Colonic mucosa (tissue), 4 donors: Measurements from ENCODE around the gene MATN1. TPM values are rescaled to one million over a fixed set of nuclear protein-coding genes. Genes with fewer than 3 reads are reported as not detected.
A peak's percentile ranks its signal among the peaks of the same experiment; 100 is the strongest.

Experiments used
- DNase-seq: peaks from one replicate; pipeline ENCODE4 v3.0.0-alpha.2; 2020
- H3K27ac ChIP-seq: fragments of 200-600 bp; one replicate; pipeline ENCODE4 v1.8.0; 2021
- H3K27me3 ChIP-seq: fragments of 200-600 bp; one replicate; pipeline ENCODE4 v1.8.0; 2021
- H3K36me3 ChIP-seq: fragments of 200-600 bp; one replicate; pipeline ENCODE4 v1.8.0; 2021
- H3K4me1 ChIP-seq: fragments of 200-600 bp; one replicate; pipeline ENCODE4 v1.8.0; 2021; ENCODE audit warnings: mild to moderate bottlenecking
- H3K4me3 ChIP-seq: fragments of 200-600 bp; one replicate; pipeline ENCODE4 v1.8.0; 2021
- H3K9ac ChIP-seq, 2 donors: one replicate each; pipeline ENCODE4 v1.7.0; 2013; ENCODE audit warnings: control low read depth in 2 of 2, low read depth in 2 of 2, low read length in 2 of 2
- H3K9me3 ChIP-seq: fragments of 200-600 bp; one replicate; pipeline ENCODE4 v1.8.0; 2021
- intact Hi-C: fragments of 100-400 bp; cut with DNase I; formaldehyde crosslinking; loops from one replicate; pipeline ENCODE4 v1.14.1; 2022
- total RNA-seq, 2 donors: library from RNA; stranded (reverse); fragmentation: NEBNext Ultra II Directional in 1 of 2; extraction: Animal tissue kit (Norgen Biotek cat#: 25700) in 1 of 2; gene quantifications; one replicate each; pipeline ENCODE4 v1.2.1, GENCODE V29; 2021
- TF ChIP-seq, protein P1 (sequence below): fragments of 200-600 bp; IDR thresholded peaks from one replicate; pipeline ENCODE4 v1.8.0; 2022; ENCODE audit warnings: antibody characterized with exemption, mild to moderate bottlenecking
- donor health status: healthy.
- donor health status: DM: no; HTN: no; CAD: no.
- donor health status: DM: no; HTN: no; CAD: no.

MATN1 gene
- total RNA-seq, 2 donors from 2014 or later = not detected

DNA sequence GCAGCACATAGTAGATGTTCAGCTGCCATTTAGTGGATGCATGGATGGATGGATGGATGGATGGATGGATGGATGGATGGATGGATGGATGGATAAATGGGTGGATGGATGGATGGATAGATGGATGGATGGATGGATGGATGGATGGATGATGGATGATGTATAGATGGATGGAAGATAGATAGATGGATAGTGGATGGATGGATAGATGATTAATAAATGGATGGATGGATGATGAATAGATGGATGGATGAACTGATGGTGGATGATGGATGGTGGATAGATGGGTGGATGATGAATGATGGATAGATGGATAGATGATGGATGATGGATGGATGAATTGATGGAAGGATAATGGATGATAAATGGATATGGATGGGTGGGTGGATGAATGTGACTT, 20.6 kb downstream of the MATN1 start:
- no peak overlapping the region for H3K27ac ChIP-seq
- no peak overlapping the region for H3K4me3 ChIP-seq
- no peaks in the 10 kb centered on the region for H3K4me1 ChIP-seq
- no peaks in the 10 kb centered on the region for H3K27me3 ChIP-seq
- intact Hi-C loops = loop anchor here (10.0 kb wide), 1 partner anchor 998 kb away; no protein-coding TSS in a partner anchor
- H3K36me3 ChIP-seq = no peaks in the 10 kb centered on the region
- no peaks in the 10 kb centered on the region for H3K9me3 ChIP-seq
- TF ChIP-seq, protein P1, sequence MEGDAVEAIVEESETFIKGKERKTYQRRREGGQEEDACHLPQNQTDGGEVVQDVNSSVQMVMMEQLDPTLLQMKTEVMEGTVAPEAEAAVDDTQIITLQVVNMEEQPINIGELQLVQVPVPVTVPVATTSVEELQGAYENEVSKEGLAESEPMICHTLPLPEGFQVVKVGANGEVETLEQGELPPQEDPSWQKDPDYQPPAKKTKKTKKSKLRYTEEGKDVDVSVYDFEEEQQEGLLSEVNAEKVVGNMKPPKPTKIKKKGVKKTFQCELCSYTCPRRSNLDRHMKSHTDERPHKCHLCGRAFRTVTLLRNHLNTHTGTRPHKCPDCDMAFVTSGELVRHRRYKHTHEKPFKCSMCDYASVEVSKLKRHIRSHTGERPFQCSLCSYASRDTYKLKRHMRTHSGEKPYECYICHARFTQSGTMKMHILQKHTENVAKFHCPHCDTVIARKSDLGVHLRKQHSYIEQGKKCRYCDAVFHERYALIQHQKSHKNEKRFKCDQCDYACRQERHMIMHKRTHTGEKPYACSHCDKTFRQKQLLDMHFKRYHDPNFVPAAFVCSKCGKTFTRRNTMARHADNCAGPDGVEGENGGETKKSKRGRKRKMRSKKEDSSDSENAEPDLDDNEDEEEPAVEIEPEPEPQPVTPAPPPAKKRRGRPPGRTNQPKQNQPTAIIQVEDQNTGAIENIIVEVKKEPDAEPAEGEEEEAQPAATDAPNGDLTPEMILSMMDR = no peak
- no peak overlapping the region for H3K9ac ChIP-seq
- DNase-seq = no peak

DNA sequence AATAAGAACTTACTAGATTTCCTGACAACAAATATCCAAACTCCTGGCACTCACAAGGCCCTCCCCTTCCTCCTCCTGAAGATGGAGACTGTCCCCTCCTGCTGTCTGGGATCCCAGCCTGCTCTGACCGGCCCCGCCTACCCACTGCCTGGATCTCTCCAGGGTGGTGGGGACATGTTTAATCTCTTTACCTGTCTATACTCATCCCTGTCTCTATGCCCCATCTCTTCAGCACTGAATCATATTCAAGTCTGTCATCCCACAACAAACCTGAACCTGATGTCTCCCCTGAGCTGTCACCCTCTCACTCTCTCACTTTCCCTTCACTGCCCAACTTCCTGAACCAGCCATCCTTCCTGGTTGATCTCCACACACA, 22.1 kb downstream of the MATN1 start:
- TF ChIP-seq, protein P1 = no peak
- Histone ChIP-seq H3K9me3 (no peaks in the 10 kb centered on the region), H3K27ac (no peak overlapping the region), H3K4me3 (no peak overlapping the region), H3K27me3 (no peaks in the 10 kb centered on the region), H3K36me3 (no peaks in the 10 kb centered on the region), H3K4me1 (no peaks in the 10 kb centered on the region), H3K9ac (no peak overlapping the region)
- intact Hi-C loops = loop anchor here (10.0 kb wide), 1 partner anchor 996 kb away; no protein-coding TSS in a partner anchor
- no peak for DNase-seq

DNA sequence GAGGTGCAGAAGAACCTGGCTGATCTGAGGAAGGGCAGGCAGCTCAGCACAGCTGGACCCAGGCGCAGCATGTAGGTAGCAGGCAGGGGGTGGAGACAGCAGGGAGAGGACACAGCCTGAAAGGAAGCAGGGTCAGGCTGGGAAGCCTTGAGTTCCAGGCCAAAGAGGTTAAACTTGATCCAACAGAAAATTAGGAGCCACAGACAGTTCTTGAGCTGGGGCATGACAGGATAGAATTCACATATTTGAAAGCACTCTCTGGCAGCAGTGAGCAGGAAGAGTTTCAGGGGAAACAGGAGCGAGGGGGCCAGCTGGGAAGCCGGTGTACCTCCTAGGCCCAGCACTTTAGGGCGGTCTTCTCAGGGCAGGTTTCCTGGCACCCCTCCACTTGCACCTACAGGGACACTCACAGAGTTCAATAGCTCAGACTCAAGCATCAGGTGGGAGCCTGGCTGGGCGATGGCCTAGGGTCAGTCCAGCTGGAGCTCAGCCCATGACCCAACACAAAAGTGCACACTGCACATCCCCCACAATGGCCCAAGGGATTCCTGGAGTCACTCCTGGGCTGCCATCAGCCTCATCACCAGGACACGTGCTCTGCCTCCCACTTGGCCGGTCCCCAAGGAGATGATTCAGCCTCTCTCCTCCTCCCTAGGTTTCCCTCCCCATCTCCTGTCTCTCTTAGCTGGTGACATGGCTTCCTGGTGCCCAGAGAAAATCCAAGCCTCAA, 22.7 kb downstream of the MATN1 start:
- intact Hi-C loops = loop anchor here (10.0 kb wide), 1 partner anchor 996 kb away; no protein-coding TSS in a partner anchor
- DNase-seq = peak; percentile 39

DNA sequence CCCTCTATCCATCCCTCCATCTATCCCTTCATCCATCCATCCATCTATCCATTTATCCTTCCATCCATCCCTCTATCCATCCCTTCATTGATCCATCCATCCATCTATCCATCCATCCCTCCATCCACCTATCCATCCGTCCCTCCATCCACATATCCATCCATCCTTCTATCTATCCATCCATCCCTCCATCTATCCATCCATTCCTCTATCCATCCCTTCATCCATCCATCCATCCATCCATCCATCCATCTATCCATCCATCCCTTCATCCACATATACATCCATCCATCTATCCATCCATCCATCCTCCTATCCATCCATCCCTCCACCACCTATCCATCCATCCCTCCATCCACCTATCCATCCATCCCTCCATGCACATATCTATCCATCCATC, 23.6 kb downstream of the MATN1 start:
- Histone ChIP-seq H3K4me3 (no peak overlapping the region), H3K9me3 (no peaks in the 10 kb centered on the region), H3K4me1 (no peaks in the 10 kb centered on the region), H3K27me3 (no peaks in the 10 kb centered on the region), H3K9ac (no peak overlapping the region), H3K36me3 (no peaks in the 10 kb centered on the region), H3K27ac (no peak overlapping the region)
- TF ChIP-seq, protein P1 = no peak
- no peak for DNase-seq
- intact Hi-C loops = loop anchor here (10.0 kb wide), 1 partner anchor 995 kb away; no protein-coding TSS in a partner anchor

More for the DNA sequence above, 22.7 kb downstream of the MATN1 start:
- TF ChIP-seq, protein P1 = no peak
- no peaks in the 10 kb centered on the region for H3K36me3 ChIP-seq
- H3K9ac ChIP-seq = no peak overlapping the region
- no peak overlapping the region for H3K27ac ChIP-seq
- H3K4me1 ChIP-seq = no peaks in the 10 kb centered on the region
- no peaks in the 10 kb centered on the region for H3K9me3 ChIP-seq
- H3K4me3 ChIP-seq = no peak overlapping the region
- no peaks in the 10 kb centered on the region for H3K27me3 ChIP-seq

DNA sequence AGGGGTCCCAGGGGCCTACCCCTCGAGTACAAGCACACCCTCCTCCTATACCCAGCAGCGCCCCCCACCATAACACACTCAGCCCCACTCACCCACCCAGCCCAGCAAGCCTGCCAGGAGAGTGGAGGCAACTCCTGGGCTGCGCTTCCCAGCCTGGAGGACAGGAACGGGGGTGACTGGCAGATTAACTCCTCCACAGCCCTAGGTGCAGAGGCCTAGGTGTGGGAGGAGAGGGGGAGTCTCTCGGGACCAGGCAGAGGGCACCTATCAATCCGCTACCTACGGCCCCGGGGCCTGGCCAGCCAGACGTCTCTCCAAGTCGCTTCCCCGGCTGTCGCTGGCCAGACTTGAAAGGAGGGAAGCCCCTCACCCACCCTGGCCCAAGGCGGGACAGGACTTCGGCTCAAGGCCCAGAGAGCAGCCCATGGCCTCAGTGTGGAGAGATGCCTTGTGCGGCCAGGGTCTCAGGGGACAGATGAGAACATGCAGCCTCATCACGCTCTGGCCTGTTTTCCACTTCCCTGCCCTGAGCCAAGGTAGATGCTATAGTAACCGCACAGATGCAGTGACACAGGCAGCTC, 24.9 kb downstream of the MATN1 start:
- H3K27me3 ChIP-seq = no peaks in the 10 kb centered on the region
- no peak overlapping the region for H3K9ac ChIP-seq
- intact Hi-C loops = no loop called here
- H3K4me1 ChIP-seq = no peaks in the 10 kb centered on the region
- DNase-seq = no peak
- H3K27ac ChIP-seq = no peak overlapping the region
- TF ChIP-seq, protein P1 = no peak
- no peaks in the 10 kb centered on the region for H3K9me3 ChIP-seq
- H3K36me3 ChIP-seq = no peaks in the 10 kb centered on the region
- no peak overlapping the region for H3K4me3 ChIP-seq
